Left colon (tissue), 2 donors: ENCODE results near the gene CD177. TPM values are rescaled to one million over a fixed set of nuclear protein-coding genes. Genes with fewer than 3 reads are reported as not detected.

Experiments used
- total RNA-seq, 2 donors: library from RNA; stranded (reverse); fragmentation: NEBNext Ultra II Directional; extraction: Animal tissue kit (Norgen Biotek cat#: 25700); gene quantifications; one replicate each; pipeline ENCODE4 v1.2.1, GENCODE V29; 2021
- donor health status: DM: no; HTN: no; CAD: no.
- donor health status: DM: yes; HTN: yes; CAD: no.

CD177 gene
- total RNA-seq, 2 donors from 2014 or later, result 376 to 475 TPM

Other genes starting within 250 kb of the CD177 start
- gene PSG5, start 167.2 kb upstream of the CD177 start, total RNA-seq, result not detected
- not detected for gene PSG4, start 148.0 kb upstream of the CD177 start, total RNA-seq
- not detected for gene PSG9, start 84.2 kb upstream of the CD177 start, total RNA-seq
- under 1 TPM; 0.27 to 0.34 TPM for gene TEX101, start 61.2 kb downstream of the CD177 start, total RNA-seq
- under 1 TPM; 0.21 to 0.56 TPM for gene LYPD3, start 111.9 kb downstream of the CD177 start, total RNA-seq
- 10 to 100 TPM in 1 of 2 donors, 1 to 10 TPM in 1; 9.7 to 11.6 TPM for gene PHLDB3, start 151.1 kb downstream of the CD177 start, total RNA-seq
- 100 to 1,000 TPM; 480 to 631 TPM for gene ETHE1, start 173.5 kb downstream of the CD177 start, total RNA-seq
- 1 to 10 TPM; 6.5 to 7.7 TPM for gene ZNF575, start 179.5 kb downstream of the CD177 start, total RNA-seq
- gene XRCC1, start 221.8 kb downstream of the CD177 start, total RNA-seq, result 10 to 100 TPM; 16.5 to 17.3 TPM
- 1 to 10 TPM in 1 of 2 donors, under 1 TPM in 1; 0.95 to 1.6 TPM for gene PINLYP, start 222.1 kb downstream of the CD177 start, total RNA-seq
- 10 to 100 TPM; 19.8 to 23.3 TPM for gene IRGQ, start 242.4 kb downstream of the CD177 start, total RNA-seq
- 10 to 100 TPM; 13.5 to 16.6 TPM for gene ZNF576, start 242.9 kb downstream of the CD177 start, total RNA-seq